LHCN-M2 (cell line): ENCODE data around the gene MDM1. TPM values are rescaled to one million over a fixed set of nuclear protein-coding genes. Genes with fewer than 3 reads are reported as not detected.

Experiments used
- DNase-seq: peaks from one replicate; pipeline ENCODE4 v3.0.0-alpha.2; 2012; ENCODE audit warnings: low read depth
- total RNA-seq: library from RNA; depleted of rRNA; stranded (reverse); fragments of >200 nt; gene quantifications from 2 replicates; pipeline ENCODE4 v1.2.3, GENCODE V29; 2014

The MDM1 gene
- total RNA-seq, 1 experiment from 2014 or later, result 18.7 TPM

- DNase-seq, result peak; percentile 71
Measured at GRCh38 chr12:68358532-68359485, 26.6 kb upstream of the MDM1 start.

DNA sequence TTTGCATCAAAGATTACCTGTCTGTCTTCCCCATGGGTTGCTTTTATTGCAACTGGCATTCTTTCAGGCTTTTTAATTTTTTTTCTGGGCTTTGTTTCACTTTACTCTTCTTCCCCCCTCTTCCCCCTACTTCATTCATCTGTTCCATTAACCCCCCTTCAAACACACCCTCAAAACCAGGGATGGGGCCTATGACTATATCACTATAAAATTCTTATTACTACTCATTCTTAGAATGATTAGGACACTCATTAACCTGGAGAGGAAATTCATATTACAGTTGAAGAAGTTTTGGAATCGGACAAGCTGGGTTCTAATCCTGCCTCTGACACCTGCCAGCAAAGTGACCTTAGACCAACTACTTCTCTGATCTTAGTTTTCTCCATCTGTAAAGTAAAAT is 24.8 kb upstream of the MDM1 start:
- DNase-seq, result no peak

DNA sequence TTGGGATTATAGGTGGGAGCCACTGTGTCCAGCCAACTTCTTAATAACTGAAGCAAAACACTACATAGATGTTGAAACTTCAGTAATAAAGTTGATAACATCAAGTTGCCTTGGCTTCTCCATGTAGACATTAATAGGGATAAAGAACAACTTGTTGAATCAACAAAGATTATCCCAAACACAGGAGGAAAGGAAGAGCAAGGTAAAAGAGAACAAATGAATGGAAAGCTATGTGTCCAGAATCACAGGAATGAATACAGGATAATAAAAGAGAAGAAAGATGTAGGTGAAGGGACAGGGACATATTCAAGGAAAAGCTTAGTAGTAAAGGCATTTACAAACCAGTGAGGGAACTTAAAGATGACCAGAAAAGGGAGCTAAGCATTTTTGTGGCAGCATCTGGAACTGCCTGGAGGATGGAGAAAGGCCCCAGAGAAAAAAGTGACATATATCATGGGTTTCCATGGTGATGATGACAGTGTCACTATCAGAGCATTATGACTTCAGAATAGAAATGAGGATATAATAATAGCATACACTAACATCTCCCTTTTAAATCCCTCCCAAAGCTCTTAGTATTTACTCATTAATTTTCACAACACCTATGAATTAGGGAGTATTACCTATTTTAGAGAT is 24.0 kb upstream of the MDM1 start:
- DNase-seq, result no peak

GRCh38 chr12:68354977-68355541 is 22.9 kb upstream of the MDM1 start:
- no peak for DNase-seq

- peak; percentile 47 for DNase-seq
Measured at GRCh38 chr12:68352067-68352466, 19.9 kb upstream of the MDM1 start.

DNA sequence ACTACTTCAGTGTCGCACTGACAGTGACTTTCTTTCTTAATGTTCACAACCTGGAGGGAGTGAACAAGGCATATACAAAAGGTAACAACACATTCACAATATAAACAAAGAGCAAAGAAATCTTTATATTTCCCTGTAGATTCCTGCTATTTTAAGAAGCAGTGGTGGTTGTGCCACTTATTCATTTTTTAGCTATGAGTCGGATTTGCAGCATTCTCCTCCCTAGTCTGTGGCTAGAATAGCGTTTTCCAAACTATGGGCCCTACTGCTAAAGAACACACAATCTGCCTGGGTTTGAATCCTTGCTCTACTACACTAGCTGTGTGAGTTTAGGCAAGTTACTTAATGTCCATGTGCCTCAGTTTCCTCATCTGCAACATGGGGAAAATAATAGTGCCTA is 18.6 kb upstream of the MDM1 start:
- peak; percentile 44 for DNase-seq

- no peak for DNase-seq
Measured at GRCh38 chr12:68349921-68350606, 17.9 kb upstream of the MDM1 start.

DNA sequence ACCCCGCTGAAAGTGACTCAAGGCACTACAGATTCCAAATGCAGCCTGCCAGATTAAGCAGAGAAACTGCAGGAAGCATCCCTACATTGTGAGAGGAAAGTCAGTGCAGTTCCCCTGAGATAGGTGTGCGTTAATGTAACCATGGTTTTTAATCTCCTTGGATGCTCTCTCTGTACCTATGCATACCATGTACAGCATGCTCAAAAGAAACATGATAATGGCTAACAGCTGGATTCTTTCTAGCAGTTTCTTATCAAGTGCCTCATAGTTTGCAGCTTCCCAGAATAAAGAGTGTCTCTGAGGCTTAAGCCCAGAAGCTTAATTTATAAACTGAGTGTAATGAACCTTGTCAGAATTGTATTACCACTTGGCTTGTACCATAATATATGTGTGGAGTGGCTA is 17.1 kb upstream of the MDM1 start:
- no peak for DNase-seq

DNA sequence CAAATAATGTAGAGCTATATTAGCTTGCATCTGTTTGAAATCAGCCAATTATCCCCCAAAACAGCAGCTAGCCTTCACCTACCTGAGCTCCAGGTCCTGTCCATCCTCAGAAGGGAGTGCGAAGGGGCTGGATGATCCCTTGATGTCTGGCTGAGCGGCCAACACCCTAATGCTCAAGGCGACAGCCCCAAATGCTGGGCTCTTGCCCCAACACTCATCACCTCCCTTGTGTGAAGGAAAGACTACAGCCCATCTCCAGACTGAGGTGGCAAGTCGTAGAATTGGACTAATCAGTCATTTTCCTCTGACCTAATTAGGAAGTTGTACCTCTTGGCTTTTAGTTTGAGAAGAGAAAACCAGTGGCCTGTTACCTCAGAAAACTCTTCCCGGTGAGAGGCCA is 16.3 kb upstream of the MDM1 start:
- DNase-seq, result no peak

DNA sequence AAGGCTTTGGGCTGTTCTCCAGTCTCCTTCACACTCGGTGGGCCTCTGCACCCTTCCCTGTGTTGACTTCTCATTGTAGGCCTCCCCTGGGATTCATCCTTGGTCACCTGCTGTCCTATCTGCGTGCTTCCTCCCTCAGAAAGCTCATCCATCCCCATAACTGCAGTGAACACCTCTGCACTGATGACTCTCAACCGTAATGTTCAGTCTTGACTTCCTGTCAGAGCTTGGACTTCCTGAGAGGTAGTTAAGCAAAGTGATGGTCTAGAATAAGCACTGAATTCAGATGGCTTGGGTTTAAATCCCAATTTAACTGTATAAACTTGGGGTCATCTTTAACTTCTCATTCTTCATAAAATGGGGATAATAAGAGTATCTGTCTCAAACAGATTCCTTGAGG is 13.6 kb upstream of the MDM1 start:
- DNase-seq, result no peak

- DNase-seq, result no peak
Measured at GRCh38 chr12:68344126-68344525, 12.0 kb upstream of the MDM1 start.

DNA sequence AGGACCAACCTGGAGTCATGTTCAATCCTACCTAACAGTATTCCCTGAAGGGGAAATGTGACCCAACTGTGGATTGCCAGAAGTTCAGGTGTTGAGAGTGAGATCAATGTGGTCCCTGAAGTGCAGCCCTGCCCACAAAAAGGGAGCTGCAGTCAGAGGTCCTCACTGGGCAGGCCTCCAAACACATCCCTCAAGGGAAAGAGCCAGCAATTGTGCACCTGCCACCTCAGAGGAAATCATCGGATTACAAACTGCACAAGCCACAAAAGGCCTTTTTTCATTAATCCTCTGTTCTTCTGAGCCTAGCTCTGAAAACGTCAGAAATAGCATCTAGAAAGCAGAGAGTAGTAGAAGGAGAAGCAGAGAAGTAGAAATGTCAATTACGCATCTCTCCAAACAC is 10.8 kb upstream of the MDM1 start:
- no peak for DNase-seq

GRCh38 chr12:68341822-68342221 is 9.7 kb upstream of the MDM1 start:
- DNase-seq, result no peak

- DNase-seq, result no peak
Measured at GRCh38 chr12:68340404-68341270, 8.5 kb upstream of the MDM1 start.

DNA sequence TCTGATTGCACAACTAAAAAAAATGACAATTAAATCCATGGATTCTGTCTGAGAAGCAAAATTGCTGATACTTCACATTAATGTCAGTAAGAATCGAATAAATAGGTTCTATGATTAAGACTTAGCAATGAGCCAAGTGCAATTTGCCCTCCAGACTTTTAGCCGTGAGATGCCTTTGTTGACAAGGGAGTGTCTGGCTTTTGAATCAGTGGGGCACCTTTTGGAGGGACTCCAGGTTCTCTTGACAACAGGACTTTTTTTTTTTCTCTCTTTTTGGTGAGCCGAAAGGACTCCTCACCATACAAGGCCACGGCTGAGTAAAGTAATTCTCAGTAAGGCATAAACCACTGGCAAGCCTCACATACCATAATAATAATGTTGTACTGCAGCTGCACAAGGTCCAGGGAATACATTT is 4.7 kb upstream of the MDM1 start:
- no peak for DNase-seq

- no peak for DNase-seq
Measured at GRCh38 chr12:68335462-68335861, 3.3 kb upstream of the MDM1 start.

GRCh38 chr12:68334132-68334531 is 2.0 kb upstream of the MDM1 start:
- DNase-seq, result peak; percentile 54

DNA sequence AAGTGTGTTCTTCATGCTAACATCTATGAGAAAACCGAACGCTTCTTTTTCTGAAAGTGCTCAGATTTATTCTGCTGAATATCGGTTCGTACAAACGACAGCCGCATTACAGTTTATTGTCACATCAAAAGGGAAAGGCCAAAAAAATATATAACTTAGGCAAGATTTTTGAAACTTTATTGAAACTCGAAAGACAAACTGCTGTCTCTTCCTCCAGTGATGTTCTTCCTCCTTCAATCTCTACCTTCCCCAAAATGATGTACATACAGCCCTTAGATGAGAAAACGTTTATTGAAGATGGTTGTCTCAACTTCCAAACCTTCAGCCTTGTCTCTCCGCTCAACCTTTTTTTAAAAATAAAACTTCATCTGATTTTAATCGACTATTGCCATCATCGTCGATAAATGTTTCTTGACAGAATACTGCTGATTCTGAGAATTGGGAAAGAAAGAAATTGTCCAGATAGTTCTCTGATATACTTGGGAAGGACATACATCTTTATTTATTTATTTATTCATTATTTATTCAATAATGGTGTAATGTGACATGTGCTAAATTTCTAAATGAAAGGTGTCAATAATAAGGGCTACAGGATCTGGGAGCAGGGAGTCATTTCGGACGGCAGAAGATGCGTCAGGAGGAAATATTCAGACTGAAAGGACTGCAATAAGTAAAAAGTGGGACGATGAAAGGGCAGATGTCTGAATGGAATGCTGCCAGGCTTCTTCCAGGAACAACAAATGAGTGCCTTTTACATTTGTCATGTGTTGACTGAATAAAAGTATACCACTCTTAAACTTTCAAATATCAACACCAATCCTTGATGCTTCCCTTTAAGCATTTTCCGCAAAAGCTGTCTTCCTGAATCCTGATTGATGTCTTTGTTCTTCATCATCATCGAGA is 817 bp upstream of the MDM1 start:
- no peak for DNase-seq

GRCh38 chr12:68331500-68331868 is 678 bp downstream of the MDM1 start:
- no peak for DNase-seq

DNA sequence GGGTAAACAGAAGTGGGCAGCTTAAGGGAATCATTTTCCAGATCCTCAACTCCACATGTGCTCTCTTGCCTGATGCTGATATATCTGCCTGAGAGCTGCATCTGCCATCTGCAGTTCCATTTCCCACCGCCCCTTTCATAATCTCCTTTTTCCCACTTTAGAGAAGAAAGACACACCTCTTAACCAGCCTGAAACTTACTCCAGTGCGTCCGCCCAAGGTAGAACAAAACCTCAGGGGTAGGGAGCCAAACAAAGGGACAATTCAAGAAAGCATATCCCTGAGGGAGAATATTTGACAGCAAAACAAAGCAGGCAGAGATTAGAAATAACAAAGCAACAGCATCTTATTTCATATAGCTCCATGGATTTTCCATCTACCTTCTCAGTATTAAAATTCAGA is 4.3 kb downstream of the MDM1 start:
- no peak for DNase-seq
